ENCODE results near the gene FGFBP3. TPM values are rescaled to one million over a fixed set of nuclear protein-coding genes. Genes with fewer than 3 reads are reported as not detected.

FGFBP3 gene
- total and polyA plus RNA-seq, 2 of the 4 experiments (the other 2 are of a cell fraction) = under 0.01 to 0.36 TPM

DNA sequence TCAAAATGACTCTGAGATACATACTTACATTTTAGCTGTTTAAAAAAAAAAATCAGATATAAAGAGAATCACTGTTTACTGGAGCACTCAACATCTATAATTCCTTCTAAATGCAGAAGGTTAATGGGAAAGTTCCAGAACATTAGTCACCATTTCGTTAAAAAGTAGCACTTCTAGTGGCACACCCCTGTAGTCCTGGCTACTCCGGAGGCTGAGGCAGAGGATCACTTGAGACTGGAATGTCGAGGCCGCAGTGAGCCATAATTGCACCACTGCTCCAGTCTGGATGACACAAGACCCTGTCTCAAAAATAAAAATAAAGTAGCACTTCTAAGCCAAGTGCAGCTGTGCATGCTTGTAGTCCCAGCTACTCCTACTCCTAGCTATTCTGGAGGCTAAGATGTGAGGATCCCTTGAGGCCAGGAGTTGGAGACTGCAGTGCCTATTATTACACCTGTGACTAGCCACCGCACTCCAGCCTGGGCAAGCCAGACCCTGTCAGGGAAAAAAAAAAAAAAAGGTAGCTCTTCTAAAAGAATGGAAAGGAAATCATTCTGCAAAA is 2.2 kb downstream of the FGFBP3 start:
- Histone ChIP-seq H2BK5ac (ENCODE audit: low read depth, low read length, poor library complexity, severe bottlenecking) (no peak overlapping the region), H2AFZ (replicated peaks; ENCODE audit: low read length, poor library complexity) (no peak overlapping the region), H2AK5ac (ENCODE audit: low read depth, low read length) (no peak overlapping the region), H4K5ac (ENCODE audit: low read depth, low read length) (no peak overlapping the region), H3K23ac (ENCODE audit: low read depth, low read length) (no peak overlapping the region), H4K8ac (ENCODE audit: low read depth in 2 of 2, low read length in 2 of 2) (no peak overlapping the region), H3K9me3 (ENCODE audit: control insufficient read depth, insufficient read depth, low read length) (no peaks in the 10 kb centered on the region), H3K9me1 (ENCODE audit: insufficient read depth, low read length) (no peaks in the 10 kb centered on the region), H3K9ac (ENCODE audit: low read depth, low read length) (no peak overlapping the region), H3K79me1 (ENCODE audit: low read depth in 1 of 2, low read length in 2 of 2) (peaks cover 7 to 9% of the 10 kb centered on the region in 2 experiments; a peak in 2 of 4 replicates), H2AK9ac (replicated peaks; ENCODE audit: low read depth, low read length, poor library complexity) (no peak overlapping the region), H3K4me2 (ENCODE audit: low read depth, low read length) (no peak overlapping the region), H3K56ac (ENCODE audit: extremely low read depth, insufficient read depth, low read length) (no peak overlapping the region), H2BK15ac (ENCODE audit: low read depth, low read length) (no peak overlapping the region), H3K14ac (replicated peaks; ENCODE audit: low read depth, low read length) (no peak overlapping the region), H2BK120ac (ENCODE audit: low read depth, low read length) (no peak overlapping the region), H3K27me3 (ENCODE audit: control insufficient read depth, insufficient read depth, low read length) (no peaks in the 10 kb centered on the region), H4K20me1 (ENCODE audit: insufficient read depth, low read length) (no peaks in the 10 kb centered on the region), H3K36me3 (ENCODE audit: control insufficient read depth, insufficient read depth, low read length) (no peaks in the 10 kb centered on the region), H3K18ac (ENCODE audit: low read depth, low read length) (no peak overlapping the region), H4K91ac (ENCODE audit: insufficient read depth, low read depth, low read length) (no peak overlapping the region), H2BK20ac (ENCODE audit: low read depth, low read length) (no peak overlapping the region), H3K4me3 (ENCODE audit: insufficient read depth, low read depth, low read length) (no peak overlapping the region), H3K27ac (ENCODE audit: insufficient read depth, low read length) (no peak overlapping the region), H3K4ac (ENCODE audit: low read depth, low read length) (no peak overlapping the region), H3K4me1 (ENCODE audit: control insufficient read depth, insufficient read depth, low read length) (peaks cover under 1% of the 10 kb centered on the region)
- DNase-seq = no peak
- WGBS, 2 experiments (ENCODE audit: extremely low coverage in 2 of 2, insufficient read length in 1 of 2) = no CpG with 5 or more reads among the region's 5 CpGs
- TF ChIP-seq MAZ (IDR thresholded peaks at IDR 0.05; ENCODE audit: borderline replicate concordance, low read depth, low read length) (no peak), ELK1 (IDR thresholded peaks at IDR 0.05; ENCODE audit: borderline replicate concordance, low read depth, low read length) (no peak), RCOR1 (IDR thresholded peaks at IDR 0.05; ENCODE audit: insufficient replicate concordance, low read length) (no peak), BHLHE40 (IDR thresholded peaks at IDR 0.05; ENCODE audit: low read depth, low read length) (no peak), CHD1 (IDR thresholded peaks at IDR 0.05; ENCODE audit: low read depth, low read length) (no peak), CEBPB (IDR thresholded peaks at IDR 0.05; ENCODE audit: low read depth, low read length) (no peak), CTCF (conservative IDR thresholded peaks at IDR 0.05; ENCODE audit: low read depth, low read length) (no peak), SMC3 (IDR thresholded peaks at IDR 0.05; ENCODE audit: low read depth, low read length) (no peak), NFE2L2 (IDR thresholded peaks at IDR 0.05; ENCODE audit: low read depth, low read length) (no peak), POLR2A (IDR thresholded peaks at IDR 0.05; ENCODE audit: low read depth, low read length) (no peak), RAD21 (IDR thresholded peaks at IDR 0.05; ENCODE audit: low read length) (no peak), RFX5 (IDR thresholded peaks at IDR 0.05; ENCODE audit: low read depth, low read length) (no peak), FOS (IDR thresholded peaks at IDR 0.05; ENCODE audit: low read depth, low read length) (no peak), MAFK (IDR thresholded peaks at IDR 0.05; ENCODE audit: low read depth, low read length) (no peak), MXI1 (IDR thresholded peaks at IDR 0.05; ENCODE audit: borderline replicate concordance, low read depth, low read length) (no peak)
- TF ChIP-seq, protein P1, sequence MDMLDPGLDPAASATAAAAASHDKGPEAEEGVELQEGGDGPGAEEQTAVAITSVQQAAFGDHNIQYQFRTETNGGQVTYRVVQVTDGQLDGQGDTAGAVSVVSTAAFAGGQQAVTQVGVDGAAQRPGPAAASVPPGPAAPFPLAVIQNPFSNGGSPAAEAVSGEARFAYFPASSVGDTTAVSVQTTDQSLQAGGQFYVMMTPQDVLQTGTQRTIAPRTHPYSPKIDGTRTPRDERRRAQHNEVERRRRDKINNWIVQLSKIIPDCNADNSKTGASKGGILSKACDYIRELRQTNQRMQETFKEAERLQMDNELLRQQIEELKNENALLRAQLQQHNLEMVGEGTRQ (IDR thresholded peaks at IDR 0.05; ENCODE audit: low read depth, low read length) = no peak
- dilution Hi-C loops (cut with HindIII; ENCODE audit: low sequenced_read_pairs, unreplicated experiment) (no loop called here), in situ Hi-C loops (cut with MboI; ENCODE audit: low sequenced_read_pairs) (loop anchor here (25.0 kb wide), 2 partner anchors 520 to 995 kb away; partner anchors contain the start of gene ANKRD1), intact Hi-C loops (cut with micrococcal nuclease) (loop anchor here (5.0 kb wide), 1 partner anchor 1035 kb away; the partner anchor contains the start of gene RPP30)
- ATAC-seq (ENCODE audit: low read depth) = no peak
- ChIA-PET POLR2A (ENCODE audit: unreplicated experiment) (interaction anchor here (1.2 kb wide), 1 partner anchor 17 kb away, joined by 4 read pairs; the partner anchor contains the start of gene BTAF1), CTCF (interaction anchor here (0.6 to 1.0 kb wide), 2 partner anchors 11 to 72 kb away, joined by 3 read pairs; no protein-coding TSS in a partner anchor)
- no TSS peak for BruUV-seq (replicated peaks)

Data from IMR-90 (cell line).